Thoracic aorta endothelial cell (primary cell): ENCODE results near the gene ZKSCAN7. TPM values are rescaled to one million over a fixed set of nuclear protein-coding genes. Genes with fewer than 3 reads are reported as not detected.

Experiments used
- total RNA-seq: library from RNA; depleted of rRNA; stranded (reverse); fragments of >200 nt; gene quantifications from 2 replicates; pipeline ENCODE4 v1.2.3, GENCODE V29; 2012

ZKSCAN7 gene
- total RNA-seq: 0.66 and 1.1 TPM in 2 replicates

DNA sequence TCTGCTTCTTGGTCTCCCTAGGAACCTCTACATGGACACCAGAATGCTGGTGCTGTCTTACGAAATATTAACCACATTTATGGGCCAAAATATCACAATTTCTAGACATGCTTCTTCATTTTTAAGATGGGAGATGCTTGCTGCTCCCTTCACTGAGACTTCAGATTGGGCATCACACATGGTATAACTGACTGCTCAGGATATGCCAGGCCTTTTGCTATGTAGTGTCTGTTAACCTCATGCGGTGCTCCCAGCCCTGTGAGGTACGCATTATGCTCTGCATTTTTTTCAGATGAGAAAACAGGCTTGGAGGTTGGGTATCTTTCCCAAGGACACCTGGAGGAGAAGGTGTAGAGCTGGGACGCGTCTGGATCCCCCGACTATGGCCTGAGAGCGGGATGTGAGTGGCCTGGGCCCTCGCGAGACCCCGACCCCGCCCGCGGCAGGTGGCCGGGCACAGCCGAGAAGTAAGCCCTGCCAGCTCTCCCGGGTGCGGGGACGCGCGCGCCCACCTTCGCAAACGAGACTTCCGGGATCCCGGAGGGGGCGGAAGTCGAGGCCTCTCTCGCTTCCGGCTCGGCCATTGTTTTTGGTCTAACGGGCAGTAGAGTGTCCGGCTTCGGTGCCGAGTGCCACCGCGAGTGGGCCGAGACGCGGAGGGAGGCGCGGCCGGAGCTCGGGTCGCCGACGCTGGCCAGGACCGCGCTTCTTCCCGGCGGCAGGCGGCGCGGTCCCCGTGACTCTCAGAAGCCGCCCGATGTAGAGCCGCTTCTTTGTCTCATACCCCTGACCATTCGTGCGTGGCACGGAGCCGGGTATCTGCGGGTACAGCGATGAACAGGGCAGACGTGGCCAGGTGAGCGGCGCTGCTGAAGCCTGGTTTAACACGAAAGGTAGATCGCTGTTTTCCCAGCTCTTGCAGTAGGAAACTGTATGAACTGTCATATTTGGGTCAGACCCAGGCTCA, at the start of gene ZKSCAN7:
TSS of gene ZKSCAN7 (plus strand) at position 568 of the 967 bp plus-strand sequence. CDS start 1,855 bp downstream, outside the sequence.

DNA sequence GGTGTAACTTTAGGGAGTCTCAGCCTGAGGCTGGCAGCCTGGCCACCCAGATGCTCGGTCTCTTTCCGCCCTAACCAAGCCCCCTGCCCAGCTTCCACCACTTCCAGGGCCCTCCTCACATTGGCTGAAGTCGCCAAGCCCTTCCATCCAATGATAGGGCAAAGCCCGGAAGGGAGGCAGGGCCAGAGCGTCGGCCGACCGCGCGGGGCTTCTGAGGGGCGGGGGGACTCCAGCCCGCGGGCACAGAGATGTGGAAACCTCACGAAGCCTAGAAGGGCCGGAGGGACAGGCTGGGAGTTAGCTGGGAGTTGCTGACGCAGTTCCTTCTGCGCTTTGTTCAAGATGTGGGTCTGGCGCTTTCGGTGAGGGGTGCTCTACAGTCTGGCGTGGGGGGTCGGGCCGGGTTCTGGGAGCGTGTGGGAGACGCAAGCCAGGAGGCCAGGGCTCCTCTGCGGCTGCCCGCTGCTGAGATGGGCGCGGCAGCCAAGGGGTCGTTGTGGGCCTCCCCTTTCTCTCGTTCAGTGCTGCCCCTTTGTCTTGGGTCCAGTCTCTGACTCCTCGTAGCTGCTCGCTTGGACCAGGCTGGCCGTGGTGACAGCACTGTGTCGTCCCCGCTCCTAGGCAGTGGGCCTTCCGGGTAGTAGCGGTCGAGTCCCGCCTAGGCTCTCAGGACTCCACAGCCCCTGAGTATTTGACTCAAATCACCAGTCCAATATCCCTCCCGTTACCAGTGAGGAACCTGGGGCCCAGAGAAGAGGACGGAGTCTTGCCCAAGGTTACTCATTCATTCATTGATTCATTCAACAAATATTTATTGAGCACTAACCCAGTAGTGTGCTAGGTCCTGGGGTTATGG, 29.9 kb downstream of the ZKSCAN7 start, which contains the start of gene ZNF660:
TSS of gene ZNF660 (plus strand) at position 319 of the 856 bp plus-strand sequence. CDS start 9,230 bp downstream, outside the sequence.

Other genes starting within 250 kb of the ZKSCAN7 start
- gene TCAIM, start 216.4 kb upstream of the ZKSCAN7 start, total RNA-seq: 37.8 and 39.5 TPM in 2 replicates
- gene ZNF445, start 77.5 kb upstream of the ZKSCAN7 start, total RNA-seq: 10.8 and 11.6 TPM in 2 replicates
- gene ZNF660, start 29.8 kb downstream of the ZKSCAN7 start, total RNA-seq: 0.50 and 0.53 TPM in 2 replicates
- 10.0 and 10.8 TPM in 2 replicates for gene ZNF197, start 69.8 kb downstream of the ZKSCAN7 start, total RNA-seq
- gene ZNF35, start 93.5 kb downstream of the ZKSCAN7 start, total RNA-seq: 18.5 and 21.9 TPM in 2 replicates
- gene ZNF502, start 157.5 kb downstream of the ZKSCAN7 start, total RNA-seq: 4.6 and 4.8 TPM in 2 replicates
- 4.3 and 4.7 TPM in 2 replicates for gene ZNF501, start 174.4 kb downstream of the ZKSCAN7 start, total RNA-seq
- 27.5 and 33.2 TPM in 2 replicates for gene KIAA1143, start 206.4 kb downstream of the ZKSCAN7 start, total RNA-seq
- gene KIF15, start 206.6 kb downstream of the ZKSCAN7 start, total RNA-seq: 21.1 and 30.9 TPM in 2 replicates